ENCODE data around the gene HSPB8. TPM values are rescaled to one million over a fixed set of nuclear protein-coding genes. Genes with fewer than 3 reads are reported as not detected.
"Not testable (repeated sequence)": the region's sequence is repeated elsewhere in the genome, so short reads cannot be mapped to it uniquely, and the experiment has no call there.

The HSPB8 gene
- total RNA-seq, 1 donor from 2014 or later: 0.41 TPM

DNA sequence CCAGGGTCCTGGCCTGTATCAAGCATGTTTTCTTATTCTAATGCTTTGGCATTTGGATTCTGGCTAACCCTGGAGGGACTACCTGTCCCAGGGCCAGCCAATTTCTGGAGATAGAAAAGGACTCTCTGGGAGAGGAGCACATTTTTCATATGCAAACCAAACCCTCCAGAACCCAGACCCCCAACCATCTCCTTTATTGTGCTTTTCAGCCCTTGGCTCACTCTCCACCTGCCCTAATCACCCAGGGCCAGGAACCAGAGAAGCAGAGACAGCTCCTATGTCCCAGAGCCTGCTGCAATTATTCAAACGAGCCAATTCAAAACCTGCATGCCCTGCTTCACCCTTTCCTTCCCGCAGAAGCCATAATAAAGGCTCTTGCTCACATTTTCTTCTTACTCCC is 23.8 kb downstream of the HSPB8 start:
- DNase-seq (ENCODE audit: low spot score in 2 of 2) (no peak), FAIRE-seq (no peak)

DNA sequence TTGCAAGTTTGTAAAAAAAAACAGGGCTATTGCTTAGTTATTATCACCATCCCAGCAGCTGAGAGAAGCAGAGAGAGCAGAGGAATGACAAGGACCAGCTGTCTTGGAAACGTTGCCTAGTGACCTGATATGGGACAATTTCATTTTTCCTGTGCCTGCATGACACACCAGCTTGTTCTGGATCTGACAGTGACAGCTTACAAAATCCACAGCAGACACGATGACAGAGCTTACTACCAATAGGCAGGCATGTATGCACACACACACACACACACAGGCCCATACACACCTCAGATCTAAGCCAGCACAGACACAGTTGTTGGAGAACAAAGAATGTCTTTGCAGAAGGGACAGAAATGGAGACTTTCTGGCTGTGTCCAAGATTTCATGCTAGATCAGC is 25.4 kb downstream of the HSPB8 start:
- FAIRE-seq (no peak), DNase-seq (ENCODE audit: low spot score in 2 of 2) (no peak)

DNA sequence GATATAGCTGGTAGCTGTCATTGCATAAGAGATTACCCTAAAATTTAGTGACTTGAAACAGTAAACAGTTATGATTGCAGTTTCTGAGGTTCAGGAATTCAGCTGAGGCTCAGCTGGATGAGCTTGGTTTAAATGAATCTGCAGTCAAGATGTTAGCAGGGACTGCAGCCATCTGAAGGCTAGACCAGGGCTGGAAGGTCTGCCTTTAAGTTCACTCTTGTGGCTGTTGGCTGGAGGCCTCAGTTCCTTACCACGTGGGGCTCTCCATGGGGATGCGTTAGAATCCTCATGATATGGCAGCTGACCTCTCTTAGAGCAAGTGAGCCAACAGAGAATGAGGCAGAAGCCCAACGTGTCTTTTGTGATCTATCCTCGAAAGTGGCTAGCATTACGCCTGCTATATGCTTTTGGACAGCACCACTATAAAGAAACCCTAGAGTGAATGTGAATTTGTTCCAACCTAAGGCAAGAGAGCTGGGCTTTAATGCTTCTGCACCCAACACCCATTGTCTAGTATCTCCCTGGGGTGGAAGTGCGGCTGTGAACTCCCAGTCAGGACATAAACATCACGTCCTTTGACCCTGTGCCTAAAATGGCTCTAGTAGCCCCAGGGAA is 26.0 kb downstream of the HSPB8 start:
- no peak for DNase-seq (ENCODE audit: low spot score in 2 of 2)
- no peak for FAIRE-seq

DNA sequence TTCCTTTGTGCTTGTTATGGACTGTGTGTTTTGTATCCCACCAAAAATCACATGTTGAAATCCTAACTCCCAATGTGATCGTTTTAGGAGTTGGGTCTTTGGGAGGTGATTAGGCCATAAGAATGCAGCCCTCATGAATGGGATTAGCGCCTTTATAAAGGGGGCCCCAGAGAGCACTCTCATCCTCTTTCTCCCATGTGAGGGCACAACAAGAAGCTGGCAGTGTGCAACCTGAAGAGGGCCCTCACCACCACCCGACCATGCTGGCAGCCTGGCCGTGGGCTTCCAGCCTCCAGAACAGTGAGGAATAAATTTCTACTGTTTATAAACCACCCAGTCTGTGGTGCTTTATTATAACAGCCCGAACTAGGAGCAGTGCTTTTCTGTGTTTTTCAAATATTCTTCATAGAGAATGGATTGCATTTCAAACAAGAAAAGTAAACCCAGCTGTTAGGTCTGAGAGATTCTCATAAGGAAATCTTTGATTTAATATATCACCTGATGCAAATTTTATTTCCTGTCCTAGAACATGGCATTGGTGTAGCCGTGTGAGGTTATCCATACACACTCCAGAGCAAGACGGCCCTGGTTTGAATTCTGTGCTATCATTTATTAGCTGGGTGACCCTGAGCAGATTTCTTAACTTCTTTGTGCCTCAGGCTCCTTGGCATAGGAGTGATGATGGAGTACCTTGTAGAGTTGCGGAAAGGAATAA is 27.8 kb downstream of the HSPB8 start:
- FAIRE-seq: no peak
- no peak for DNase-seq (ENCODE audit: low spot score in 2 of 2)

DNA sequence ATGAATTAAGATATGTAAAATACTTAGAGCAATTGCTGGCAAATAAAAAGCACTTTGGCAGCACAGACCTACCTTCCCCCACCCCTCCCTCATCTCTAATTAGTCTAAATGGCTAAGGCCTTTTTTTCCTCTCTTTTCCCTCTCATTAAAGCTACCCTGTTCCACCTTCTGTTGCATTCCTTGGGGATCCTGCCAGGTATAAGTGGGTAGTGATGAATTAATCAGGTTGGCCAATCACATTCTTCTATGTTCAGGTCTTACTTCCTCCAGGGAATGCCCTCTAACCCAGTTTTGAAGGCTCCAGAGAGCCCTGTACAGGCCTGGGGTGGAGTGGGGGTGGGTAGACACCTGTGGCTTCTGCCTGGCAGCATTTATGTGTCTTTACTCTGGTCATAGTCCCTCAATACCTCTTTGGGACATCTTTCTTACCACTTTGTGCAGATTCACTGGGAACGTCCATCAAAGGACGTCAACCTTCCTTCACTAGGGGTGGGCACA is 28.4 kb downstream of the HSPB8 start:
- no peak for FAIRE-seq
- DNase-seq (ENCODE audit: low spot score in 2 of 2): no peak

DNA sequence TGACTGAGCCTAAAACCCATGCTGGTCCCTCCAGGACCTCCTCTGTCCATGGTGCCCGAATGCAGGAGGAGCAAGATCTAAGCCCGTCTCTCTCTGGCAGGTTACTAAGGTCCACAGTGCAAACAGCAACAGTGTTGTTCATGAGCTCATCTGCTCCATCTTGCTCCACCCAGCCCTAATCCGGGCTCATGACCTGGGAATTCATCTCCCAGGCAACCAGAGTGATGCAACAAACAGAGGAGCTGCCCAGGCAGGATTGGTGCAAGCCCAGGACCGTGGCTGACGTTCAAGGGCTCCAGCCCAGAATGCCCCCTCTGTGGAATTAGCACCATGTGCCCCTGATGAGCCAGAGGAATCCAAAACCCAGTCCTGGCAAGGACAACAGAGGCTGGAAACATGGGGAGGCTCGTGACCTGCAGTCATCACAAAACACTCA is 29.9 kb downstream of the HSPB8 start:
- no peak for DNase-seq (ENCODE audit: low spot score in 2 of 2)
- FAIRE-seq: no peak

DNA sequence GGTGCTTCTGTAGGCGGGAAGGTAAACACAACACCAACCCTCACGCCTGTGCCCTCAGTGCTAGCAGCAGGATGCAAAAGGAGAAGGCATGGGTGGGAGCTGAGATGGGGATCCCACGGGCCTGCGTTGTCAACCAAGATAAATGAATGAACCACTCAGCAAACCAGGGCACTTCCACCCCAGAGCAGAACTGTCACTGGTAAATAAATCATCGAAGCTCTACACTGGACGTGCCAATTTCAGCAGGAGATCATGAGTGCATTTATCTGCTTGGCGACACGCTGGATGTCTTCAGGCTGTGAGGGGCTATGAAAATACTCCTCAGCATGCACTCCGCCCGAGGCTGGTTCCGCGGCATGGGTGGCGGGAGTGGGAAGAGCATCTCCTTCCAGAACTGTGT is 33.2 kb downstream of the HSPB8 start:
- FAIRE-seq (no peak), DNase-seq (ENCODE audit: low spot score in 2 of 2) (no peak)

DNA sequence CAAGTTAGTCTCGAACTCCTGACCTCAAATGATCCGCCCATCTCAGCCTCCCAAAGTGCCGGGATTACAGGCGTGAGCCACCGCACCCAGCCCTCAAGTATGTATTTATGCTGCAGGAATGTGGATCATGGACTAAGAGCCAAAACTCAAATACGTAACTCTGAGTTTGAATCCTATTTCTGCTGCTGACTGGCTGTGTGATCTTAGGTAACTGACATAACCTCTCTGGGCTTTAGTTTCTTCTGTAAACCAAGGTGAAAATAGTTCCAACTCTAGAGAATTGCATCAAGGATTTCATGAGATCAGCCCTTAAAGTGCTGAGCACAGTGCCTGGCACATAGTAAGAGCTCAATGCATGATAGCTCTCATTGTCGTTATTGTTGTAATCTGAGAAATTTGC is 37.4 kb downstream of the HSPB8 start:
- DNase-seq (ENCODE audit: low spot score in 2 of 2) (no peak), FAIRE-seq (no peak)

DNA sequence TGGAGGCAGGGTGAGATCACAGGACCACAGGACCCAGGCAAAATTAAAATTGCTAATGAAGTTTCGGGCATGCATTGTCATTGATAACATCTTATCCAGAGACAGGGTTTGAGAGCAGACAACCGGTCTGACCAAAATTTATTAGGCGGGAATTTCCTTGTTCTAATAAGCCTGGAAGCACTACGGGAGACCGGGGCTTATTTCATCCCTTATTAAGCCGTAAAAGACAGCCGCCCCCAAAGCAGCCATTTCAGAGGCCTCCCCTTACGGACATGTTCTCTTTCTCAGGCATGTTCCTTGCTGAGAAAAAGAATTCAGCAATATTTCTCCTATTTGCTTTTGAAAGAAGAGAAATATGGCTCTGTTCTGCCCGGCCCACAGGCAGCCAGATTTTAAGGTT is 40.1 kb downstream of the HSPB8 start:
- not testable (repeated sequence) for DNase-seq (ENCODE audit: low spot score in 2 of 2); FAIRE-seq

DNA sequence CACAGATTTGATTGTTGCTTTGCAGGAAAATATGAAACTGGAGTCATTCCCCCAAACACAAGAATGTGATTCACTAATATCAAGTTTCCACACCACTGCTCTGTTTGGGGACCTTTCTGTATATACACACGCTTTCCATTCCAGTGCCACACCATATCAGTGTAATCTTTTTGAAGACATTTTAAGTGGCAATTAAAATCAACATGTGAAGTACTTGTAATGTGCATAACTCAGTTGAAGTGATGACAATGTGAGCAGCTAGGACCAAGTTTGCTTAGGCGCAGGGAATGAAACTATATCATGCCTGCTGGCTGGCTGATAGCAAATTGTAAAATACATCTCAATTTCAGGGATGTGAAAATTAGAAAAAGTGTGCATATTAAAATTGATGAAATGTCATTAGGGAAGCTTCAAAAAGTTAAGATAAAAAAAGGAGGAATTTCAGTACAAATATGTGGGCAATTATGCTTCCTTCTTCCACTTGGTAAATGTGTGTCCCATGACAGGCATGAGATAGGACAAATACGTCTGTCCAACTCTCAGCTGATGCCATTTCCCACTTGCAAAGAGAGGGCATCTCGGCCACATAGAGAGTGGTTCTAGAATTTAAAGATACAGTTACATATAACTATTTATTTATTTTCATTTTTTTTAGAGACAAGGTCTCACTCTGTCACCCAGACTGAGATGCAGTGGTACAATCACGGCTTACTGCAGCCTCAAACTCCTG is 43.7 kb downstream of the HSPB8 start:
- FAIRE-seq (no peak), DNase-seq (ENCODE audit: low spot score in 2 of 2) (no peak)

DNA sequence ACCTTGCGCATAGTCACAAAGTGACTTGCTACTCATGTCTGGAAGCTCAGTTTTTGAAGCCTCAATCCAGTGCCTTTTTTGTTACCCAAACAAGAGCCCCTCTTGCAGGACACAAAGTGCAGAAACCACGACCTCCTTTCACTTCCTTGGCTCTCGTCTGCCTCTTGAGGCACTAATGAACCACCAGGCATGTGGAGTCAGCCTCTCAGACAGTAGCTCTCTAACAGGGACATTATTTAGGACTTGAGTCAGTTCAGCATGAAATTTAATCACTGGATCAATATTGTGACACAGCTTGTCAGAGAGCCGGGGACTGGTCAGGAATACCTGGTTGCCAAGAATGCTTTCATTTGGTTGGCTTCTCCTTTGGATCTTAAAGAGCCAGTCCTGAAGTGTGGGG is 46.7 kb downstream of the HSPB8 start:
- DNase-seq (ENCODE audit: low spot score in 2 of 2): no peak
- no peak for FAIRE-seq

DNA sequence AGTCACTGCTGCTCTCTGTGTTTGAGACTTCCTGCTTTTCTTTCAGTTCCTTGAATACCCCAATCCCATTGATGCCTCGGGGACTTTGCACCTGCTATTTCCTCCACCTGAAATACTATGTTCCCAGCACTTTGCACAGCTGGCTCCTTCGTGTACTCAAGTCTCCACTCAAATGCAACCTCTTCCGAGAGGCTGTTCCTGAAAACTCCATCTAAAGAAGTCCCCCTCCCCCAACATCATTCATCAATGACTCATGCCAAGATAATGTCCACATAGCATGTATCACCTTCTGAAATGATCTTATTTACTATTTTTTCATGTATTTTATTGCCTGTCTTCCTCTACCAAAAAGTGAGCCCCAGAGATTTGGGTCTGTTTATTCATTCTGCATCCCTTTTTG is 48.6 kb downstream of the HSPB8 start:
- no peak for FAIRE-seq
- no peak for DNase-seq (ENCODE audit: low spot score in 2 of 2)

DNA sequence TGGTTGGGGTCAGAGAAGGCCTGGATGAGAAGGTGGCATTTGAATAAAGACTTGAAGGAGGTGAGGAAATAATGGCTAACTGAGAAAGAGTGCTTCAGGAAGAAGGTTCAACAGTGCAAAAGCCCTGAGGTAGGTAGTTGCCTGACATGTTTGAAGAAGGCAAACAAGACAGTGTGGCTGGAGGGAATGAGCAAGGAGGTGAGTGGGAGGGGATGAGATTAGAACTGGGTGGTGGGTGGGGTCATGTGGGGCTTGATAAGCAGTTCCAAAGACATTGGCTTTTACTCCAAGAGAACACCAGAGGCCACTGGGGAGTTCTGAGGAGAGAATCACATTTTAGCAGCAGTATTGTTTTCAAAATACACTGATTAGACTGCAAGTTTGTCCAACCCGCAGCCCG is 50.5 kb downstream of the HSPB8 start:
- no peak for FAIRE-seq
- no peak for DNase-seq (ENCODE audit: low spot score in 2 of 2)

DNA sequence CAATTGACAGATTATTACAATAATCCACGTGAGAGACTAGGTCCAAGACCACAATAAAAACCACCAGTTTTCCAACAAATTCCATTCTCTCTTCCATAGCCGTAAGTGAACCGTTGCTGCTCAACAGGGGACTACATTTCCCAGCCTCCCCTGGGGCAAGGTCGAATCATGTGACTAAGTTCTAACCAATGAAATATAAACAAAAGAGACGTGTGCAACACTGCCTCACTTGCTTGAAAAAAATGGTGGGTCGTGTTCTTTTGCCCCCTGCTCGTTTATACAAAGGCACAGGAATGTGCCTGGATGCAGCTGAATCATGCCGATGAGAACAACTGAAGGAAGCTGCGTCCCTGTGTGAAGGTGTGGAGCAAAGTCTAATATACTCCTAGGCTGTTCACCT is 51.1 kb downstream of the HSPB8 start:
- FAIRE-seq: no peak
- DNase-seq (ENCODE audit: low spot score in 2 of 2): peak in 1 of 2 donors; percentile 31

DNA sequence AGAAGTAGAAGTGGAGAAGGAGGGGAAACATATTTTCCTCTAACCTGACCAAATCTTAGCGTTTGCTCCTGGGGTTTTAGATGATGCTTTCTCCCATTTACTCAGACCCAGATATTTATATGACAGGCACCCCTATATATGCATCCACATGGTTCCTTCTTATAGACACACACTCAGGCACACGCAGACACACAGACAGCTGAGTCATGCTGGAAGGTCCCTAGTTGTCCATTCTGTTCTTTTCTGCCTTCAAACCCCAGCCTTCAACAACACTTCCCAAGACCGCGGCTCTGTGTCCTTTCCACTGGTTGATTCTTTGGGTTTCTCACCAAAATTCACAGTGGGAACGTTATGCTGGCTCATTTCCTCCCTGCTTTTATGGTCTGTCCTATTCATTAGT is 52.1 kb downstream of the HSPB8 start:
- no peak for FAIRE-seq

DNA sequence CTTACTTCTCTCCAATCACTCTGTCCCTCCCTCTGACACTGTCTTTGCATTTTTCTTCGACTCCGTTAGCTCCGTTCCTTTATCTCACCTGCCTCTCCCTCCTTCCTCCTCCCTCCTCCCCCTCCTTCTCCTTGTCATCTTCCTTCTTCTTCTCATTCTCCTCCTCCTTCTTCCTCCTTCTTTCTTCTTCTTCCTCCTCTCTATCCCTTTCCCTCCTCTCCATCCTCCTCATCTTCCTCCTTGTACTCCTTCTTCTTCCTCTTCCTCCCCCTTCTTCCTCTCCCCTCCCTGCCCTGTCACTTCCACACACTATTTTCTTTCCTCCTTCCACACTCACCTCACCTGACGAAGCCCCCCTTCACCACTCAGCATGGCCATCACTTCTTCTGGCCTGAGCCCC is 53.0 kb downstream of the HSPB8 start:
- DNase-seq (ENCODE audit: low spot score in 2 of 2): no peak

More for the DNA sequence above, 52.1 kb downstream of the HSPB8 start:
- no peak for DNase-seq (ENCODE audit: low spot score in 2 of 2)

DNA sequence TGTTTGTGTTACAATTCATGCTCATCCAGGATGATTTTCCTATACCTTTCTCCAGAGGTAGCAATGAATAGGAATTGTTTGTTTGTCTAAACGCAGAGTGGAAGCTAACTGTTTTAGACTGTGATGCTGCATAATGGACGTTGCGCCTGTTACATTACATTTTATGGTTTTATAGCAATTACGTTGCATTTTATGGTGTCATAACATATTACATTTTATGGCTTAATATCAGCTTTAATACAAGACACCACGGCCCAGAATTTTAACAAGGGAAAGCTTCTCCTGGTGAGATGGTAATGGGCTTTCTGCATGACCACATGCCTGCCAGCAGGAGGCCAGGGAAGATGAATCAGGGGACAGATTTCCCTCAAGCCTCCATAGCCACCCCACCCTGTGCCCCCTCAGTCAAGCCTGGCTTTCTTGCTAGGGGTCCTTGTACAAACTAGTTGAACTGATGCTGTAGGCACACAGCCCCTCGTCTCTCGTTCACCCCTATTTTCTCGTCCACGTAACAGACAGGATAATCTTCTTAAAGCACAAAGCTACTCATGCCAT is 56.5 kb downstream of the HSPB8 start:
- FAIRE-seq (no peak), DNase-seq (ENCODE audit: low spot score in 2 of 2) (no peak)

More for the DNA sequence above, 53.0 kb downstream of the HSPB8 start:
- no peak for FAIRE-seq

DNA sequence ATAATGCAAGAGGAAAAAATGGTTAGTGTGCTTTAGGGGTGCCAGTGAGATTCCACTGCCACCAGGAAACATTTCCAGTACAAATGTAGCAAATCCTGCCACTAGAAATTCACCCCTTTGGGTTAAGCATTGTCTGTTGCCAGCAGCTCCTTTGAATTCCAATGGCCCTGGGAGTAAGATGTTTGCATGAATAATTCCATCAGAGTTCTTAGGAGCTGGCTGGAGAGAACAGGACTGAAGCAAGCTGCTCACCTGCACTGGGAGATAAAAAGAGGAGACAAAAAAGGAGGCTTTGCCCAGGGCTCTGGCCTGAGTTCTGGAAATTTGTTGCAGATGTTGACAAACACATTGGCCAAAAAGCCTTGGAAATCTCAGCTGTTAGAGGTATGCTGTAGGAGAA is 57.6 kb downstream of the HSPB8 start:
- FAIRE-seq (no peak), DNase-seq (ENCODE audit: low spot score in 2 of 2) (no peak)

DNA sequence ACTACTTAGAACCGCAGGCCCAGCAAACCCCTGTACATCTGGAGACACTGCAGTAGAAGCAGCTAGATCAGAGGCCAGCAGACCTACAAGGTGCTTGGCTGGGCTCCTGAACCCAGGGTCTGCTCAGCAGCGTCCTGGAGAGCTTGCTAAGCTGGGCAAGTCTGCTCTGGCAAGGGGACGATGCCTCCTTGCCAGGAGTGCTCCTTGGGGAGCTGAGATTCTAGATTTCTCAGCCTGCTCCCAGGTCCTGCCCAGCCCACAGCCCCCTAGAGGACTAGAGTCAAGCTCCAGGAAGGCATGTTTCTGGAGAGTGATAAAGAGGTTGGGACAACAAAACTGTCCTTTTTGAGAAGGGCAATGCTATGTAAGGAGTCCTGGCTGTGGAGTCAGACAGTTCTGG is 60.3 kb downstream of the HSPB8 start:
- no peak for DNase-seq (ENCODE audit: low spot score in 2 of 2)
- FAIRE-seq: no peak

DNA sequence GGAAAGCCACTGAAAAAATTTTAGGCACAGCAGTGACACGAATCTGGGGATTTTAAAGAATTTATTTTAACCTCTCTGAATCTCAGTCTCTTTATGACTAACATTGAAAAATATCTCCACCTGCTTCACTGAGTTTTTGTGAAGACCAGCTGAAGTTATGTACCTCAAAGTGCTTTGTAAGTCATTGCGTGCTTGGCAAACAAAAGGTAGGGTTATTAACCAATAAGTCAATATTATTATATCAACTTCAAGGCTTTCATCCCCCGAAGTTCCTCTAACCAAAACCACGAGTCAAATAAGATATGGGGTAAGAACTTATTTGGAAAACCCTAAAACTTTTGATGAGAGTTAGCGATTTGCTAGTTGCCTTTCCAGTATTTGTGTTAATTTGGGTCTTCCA is 62.3 kb downstream of the HSPB8 start:
- FAIRE-seq (no peak), DNase-seq (ENCODE audit: low spot score in 2 of 2) (no peak)

DNA sequence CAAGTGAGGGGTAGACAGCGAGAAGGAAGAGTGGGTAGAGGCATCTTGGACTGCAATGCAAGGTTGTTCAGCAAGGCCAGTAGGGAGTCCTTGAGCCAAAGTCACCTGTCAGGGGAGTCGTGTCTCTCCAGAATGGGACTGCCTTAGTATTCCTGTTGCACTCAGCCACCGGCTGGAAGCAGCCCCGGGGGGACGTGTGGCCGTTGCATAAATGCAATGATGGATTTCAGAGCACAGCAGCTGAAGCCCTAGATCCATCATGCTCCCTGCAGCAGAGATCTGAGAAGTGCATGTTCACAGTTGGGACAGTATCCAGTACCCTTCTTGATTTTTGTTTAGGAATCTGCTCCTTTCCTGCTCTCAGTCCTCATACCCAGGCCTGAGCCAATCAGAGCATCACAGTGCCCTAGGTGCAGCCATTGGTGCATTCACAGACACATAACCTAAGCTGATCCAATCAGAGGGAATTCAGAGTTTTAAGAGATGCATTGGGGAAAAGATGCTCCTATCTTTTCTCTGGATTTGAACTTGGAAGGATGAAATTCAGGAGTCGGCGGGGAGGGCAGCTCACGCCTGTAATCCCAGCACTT is 62.9 kb downstream of the HSPB8 start:
- FAIRE-seq (no peak), DNase-seq (ENCODE audit: low spot score in 2 of 2) (no peak)

Measured in frontal cortex (tissue), 4 donors.